ENCODE results near the gene GRIK1. TPM values are rescaled to one million over a fixed set of nuclear protein-coding genes. Genes with fewer than 3 reads are reported as not detected.

GRIK1 gene
- total RNA-seq, 1 donor from 2014 or later, result not detected

- Mint-ChIP-seq H3K27ac (ENCODE audit: unreplicated experiment) (no peak overlapping the region), H3K27me3 (ENCODE audit: unreplicated experiment) (no peaks in the 10 kb centered on the region), H3K36me3 (ENCODE audit: low read depth, unreplicated experiment) (no peaks in the 10 kb centered on the region)
Observed at GRCh38 chr21:29851611-29852010, 88.2 kb downstream of the GRIK1 start.

GRCh38 chr21:29849735-29850176, 90.0 kb downstream of the GRIK1 start:
- H3K4me3 Mint-ChIP-seq (ENCODE audit: unreplicated experiment), result no peak overlapping the region
- no peaks in the 10 kb centered on the region for H3K9me3 Mint-ChIP-seq (ENCODE audit: unreplicated experiment)
- peak; percentile 38 for TF ChIP-seq CTCF (IDR thresholded peaks at IDR 0.05; ENCODE audit: unreplicated experiment)
- no peaks in the 10 kb centered on the region for H3K36me3 Mint-ChIP-seq (ENCODE audit: low read depth, unreplicated experiment)
- H3K27ac Mint-ChIP-seq (ENCODE audit: unreplicated experiment), result no peak overlapping the region
- peak; percentile 41 for DNase-seq (ENCODE audit: low spot score)
- H3K4me1 Mint-ChIP-seq (ENCODE audit: unreplicated experiment), result peaks cover 12% of the 10 kb centered on the region
- no peaks in the 10 kb centered on the region for H3K27me3 Mint-ChIP-seq (ENCODE audit: unreplicated experiment)

More at GRCh38 chr21:29851611-29852010, 88.2 kb downstream of the GRIK1 start:
- DNase-seq (ENCODE audit: low spot score), result no peak
- peaks cover 12% of the 10 kb centered on the region for H3K4me1 Mint-ChIP-seq (ENCODE audit: unreplicated experiment)
- no peaks in the 10 kb centered on the region for H3K9me3 Mint-ChIP-seq (ENCODE audit: unreplicated experiment)
- no peak for TF ChIP-seq CTCF (IDR thresholded peaks at IDR 0.05; ENCODE audit: unreplicated experiment)
- no peak overlapping the region for H3K4me3 Mint-ChIP-seq (ENCODE audit: unreplicated experiment)

GRCh38 chr21:29843804-29844203, 96.0 kb downstream of the GRIK1 start:
- H3K36me3 Mint-ChIP-seq (ENCODE audit: low read depth, unreplicated experiment), result no peaks in the 10 kb centered on the region
- H3K27me3 Mint-ChIP-seq (ENCODE audit: unreplicated experiment), result no peaks in the 10 kb centered on the region
- H3K9me3 Mint-ChIP-seq (ENCODE audit: unreplicated experiment), result no peaks in the 10 kb centered on the region
- H3K4me3 Mint-ChIP-seq (ENCODE audit: unreplicated experiment), result no peak overlapping the region
- H3K27ac Mint-ChIP-seq (ENCODE audit: unreplicated experiment), result no peak overlapping the region
- peaks cover 6% of the 10 kb centered on the region for H3K4me1 Mint-ChIP-seq (ENCODE audit: unreplicated experiment)
- DNase-seq (ENCODE audit: low spot score), result no peak
- TF ChIP-seq CTCF (IDR thresholded peaks at IDR 0.05; ENCODE audit: unreplicated experiment), result no peak

- Mint-ChIP-seq H3K27ac (ENCODE audit: unreplicated experiment) (no peak overlapping the region), H3K9me3 (ENCODE audit: unreplicated experiment) (no peaks in the 10 kb centered on the region), H3K4me3 (ENCODE audit: unreplicated experiment) (no peak overlapping the region), H3K4me1 (ENCODE audit: unreplicated experiment) (no peaks in the 10 kb centered on the region), H3K36me3 (ENCODE audit: low read depth, unreplicated experiment) (no peaks in the 10 kb centered on the region), H3K27me3 (ENCODE audit: unreplicated experiment) (no peaks in the 10 kb centered on the region)
- no peak for TF ChIP-seq CTCF (IDR thresholded peaks at IDR 0.05; ENCODE audit: unreplicated experiment)
- no peak for DNase-seq (ENCODE audit: low spot score)
Observed at GRCh38 chr21:29834617-29835016, 105.2 kb downstream of the GRIK1 start.

GRCh38 chr21:29832217-29832616, 107.6 kb downstream of the GRIK1 start:
- Mint-ChIP-seq H3K27ac (ENCODE audit: unreplicated experiment) (no peak overlapping the region), H3K4me3 (ENCODE audit: unreplicated experiment) (no peak overlapping the region)

More at GRCh38 chr21:29832217-29832616, 107.6 kb downstream of the GRIK1 start:
- Mint-ChIP-seq H3K27me3 (ENCODE audit: unreplicated experiment) (no peaks in the 10 kb centered on the region), H3K4me1 (ENCODE audit: unreplicated experiment) (no peaks in the 10 kb centered on the region), H3K9me3 (ENCODE audit: unreplicated experiment) (no peaks in the 10 kb centered on the region), H3K36me3 (ENCODE audit: low read depth, unreplicated experiment) (no peaks in the 10 kb centered on the region)
- no peak for TF ChIP-seq CTCF (IDR thresholded peaks at IDR 0.05; ENCODE audit: unreplicated experiment)
- no peak for DNase-seq (ENCODE audit: low spot score)
